Subcutaneous abdominal adipose tissue (tissue), 5 donors: ENCODE data around the gene MGAT5.

Experiments
- H3K27ac ChIP-seq: one replicate; pipeline ENCODE4 v1.7.0; 2013; ENCODE audit warnings: low read depth, mild to moderate bottlenecking, inconsistent platforms, low read length, moderate library complexity
- H3K27me3 ChIP-seq, 5 donors: one replicate each; pipeline ENCODE4 v1.7.0; 2013; ENCODE audit warnings: low read length in 5 of 5, inconsistent platforms in 1 of 5; ENCODE audit not compliant: control insufficient read depth in 5 of 5, insufficient read depth in 4 of 5
- H3K36me3 ChIP-seq, 5 donors: one replicate each; pipeline ENCODE4 v1.7.0; 2013; ENCODE audit warnings: low read length in 5 of 5; ENCODE audit not compliant: control insufficient read depth in 5 of 5, insufficient read depth in 5 of 5
- H3K4me1 ChIP-seq, 5 donors: one replicate each; pipeline ENCODE4 v1.7.0; 2013; ENCODE audit warnings: low read length in 5 of 5, mild to moderate bottlenecking in 3 of 5, moderate library complexity in 1 of 5; ENCODE audit not compliant: control insufficient read depth in 5 of 5, insufficient read depth in 5 of 5
- H3K4me3 ChIP-seq, 5 donors: one replicate each; pipeline ENCODE4 v1.7.0; 2013; ENCODE audit warnings: low read length in 5 of 5, low read depth in 1 of 5
- H3K9ac ChIP-seq, 5 donors: one replicate each; pipeline ENCODE4 v1.7.0; 2013; ENCODE audit warnings: low read length in 5 of 5, mild to moderate bottlenecking in 4 of 5, moderate library complexity in 3 of 5
- H3K9me3 ChIP-seq, 5 donors: one replicate each; pipeline ENCODE4 v1.7.0; 2013; ENCODE audit warnings: low read length in 5 of 5; ENCODE audit not compliant: control insufficient read depth in 5 of 5
- donor health status: healthy.
- donor health status: healthy.
- donor health status: healthy.
- donor health status: healthy.
- donor health status: healthy.

MGAT5 gene

GRCh38 chr2:134452042-134452733, 198.3 kb downstream of the MGAT5 start:
- H3K4me3 ChIP-seq, result no peak overlapping the region
- no peaks in the 10 kb centered on the region for H3K9me3 ChIP-seq
- H3K36me3 ChIP-seq, result peaks cover 0 to 46% (median 24%) of the 10 kb centered on the region in 5 donors
- no peak overlapping the region for H3K27ac ChIP-seq
- H3K27me3 ChIP-seq, result no peaks in the 10 kb centered on the region
- H3K4me1 ChIP-seq, result peaks cover 0 to 4% (median 0%) of the 10 kb centered on the region in 5 donors
- H3K9ac ChIP-seq, result no peak overlapping the region

- no peaks in the 10 kb centered on the region for H3K9me3 ChIP-seq
- H3K4me1 ChIP-seq, result peaks cover 0 to 7% (median 0%) of the 10 kb centered on the region in 5 donors
- no peak overlapping the region for H3K9ac ChIP-seq
- H3K27me3 ChIP-seq, result no peaks in the 10 kb centered on the region
- H3K4me3 ChIP-seq, result no peak overlapping the region
- H3K36me3 ChIP-seq, result peaks cover 0 to 37% (median 19%) of the 10 kb centered on the region in 5 donors
- H3K27ac ChIP-seq, result no peak overlapping the region
Measured at GRCh38 chr2:134453476-134453875, 199.6 kb downstream of the MGAT5 start.

GRCh38 chr2:134453973-134454372, 200.1 kb downstream of the MGAT5 start:
- H3K9me3 ChIP-seq, result no peaks in the 10 kb centered on the region
- no peak overlapping the region for H3K27ac ChIP-seq
- H3K4me3 ChIP-seq, result no peak overlapping the region
- peaks cover 0 to 32% (median 14%) of the 10 kb centered on the region in 5 donors for H3K36me3 ChIP-seq
- no peaks in the 10 kb centered on the region for H3K27me3 ChIP-seq
- peaks cover 0 to 7% (median 0%) of the 10 kb centered on the region in 5 donors for H3K4me1 ChIP-seq
- H3K9ac ChIP-seq, result no peak overlapping the region

DNA sequence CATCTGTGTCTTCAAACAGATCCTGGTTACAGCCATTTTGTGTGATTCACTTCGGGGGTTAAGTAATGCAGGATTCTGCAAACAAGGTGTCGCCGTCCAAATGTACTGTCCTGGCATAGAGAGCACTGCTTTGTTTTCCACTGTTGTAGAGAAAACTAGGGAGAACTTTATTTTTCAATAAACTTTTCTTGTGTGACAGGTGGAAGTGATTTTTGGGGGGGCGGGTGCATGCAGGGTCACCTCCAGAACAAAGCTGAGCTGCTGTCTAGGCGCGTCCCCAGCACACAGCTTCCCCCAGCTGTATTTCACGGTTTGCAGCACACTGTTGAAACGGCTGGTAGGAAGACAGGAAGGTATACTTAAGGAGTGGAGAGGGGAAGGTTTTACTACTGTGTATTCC, 200.6 kb downstream of the MGAT5 start:
- no peaks in the 10 kb centered on the region for H3K9me3 ChIP-seq
- no peak overlapping the region for H3K4me3 ChIP-seq
- no peak overlapping the region for H3K27ac ChIP-seq
- H3K27me3 ChIP-seq, result no peaks in the 10 kb centered on the region
- no peak overlapping the region for H3K9ac ChIP-seq
- peaks cover 0 to 29% (median 12%) of the 10 kb centered on the region in 5 donors for H3K36me3 ChIP-seq
- peaks cover 0 to 7% (median 0%) of the 10 kb centered on the region in 5 donors for H3K4me1 ChIP-seq

DNA sequence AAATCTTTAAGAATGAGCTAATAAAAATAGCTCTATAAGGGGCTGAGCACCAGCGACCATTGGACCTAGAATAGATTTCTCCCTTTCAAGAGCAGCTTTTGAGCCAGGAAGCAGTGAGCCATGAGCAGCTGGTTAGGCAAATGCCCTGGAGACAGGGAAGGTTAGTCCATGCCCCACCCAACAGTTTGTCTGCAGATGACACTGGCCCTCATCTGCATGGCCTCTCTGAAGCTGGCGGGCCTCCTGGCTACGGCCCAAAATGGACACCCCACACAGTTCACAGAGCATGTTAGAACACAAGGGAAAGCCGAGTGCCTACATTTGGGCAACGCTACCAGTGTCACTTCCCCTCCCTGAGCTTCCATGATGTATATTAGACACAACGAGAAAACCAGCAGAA, 201.1 kb downstream of the MGAT5 start:
- peaks cover 0 to 7% (median 0%) of the 10 kb centered on the region in 5 donors for H3K4me1 ChIP-seq
- H3K9me3 ChIP-seq, result no peaks in the 10 kb centered on the region
- H3K36me3 ChIP-seq, result peaks cover 0 to 24% (median 9%) of the 10 kb centered on the region in 5 donors
- no peak overlapping the region for H3K9ac ChIP-seq
- no peak overlapping the region for H3K27ac ChIP-seq
- H3K27me3 ChIP-seq, result no peaks in the 10 kb centered on the region
- no peak overlapping the region for H3K4me3 ChIP-seq

DNA sequence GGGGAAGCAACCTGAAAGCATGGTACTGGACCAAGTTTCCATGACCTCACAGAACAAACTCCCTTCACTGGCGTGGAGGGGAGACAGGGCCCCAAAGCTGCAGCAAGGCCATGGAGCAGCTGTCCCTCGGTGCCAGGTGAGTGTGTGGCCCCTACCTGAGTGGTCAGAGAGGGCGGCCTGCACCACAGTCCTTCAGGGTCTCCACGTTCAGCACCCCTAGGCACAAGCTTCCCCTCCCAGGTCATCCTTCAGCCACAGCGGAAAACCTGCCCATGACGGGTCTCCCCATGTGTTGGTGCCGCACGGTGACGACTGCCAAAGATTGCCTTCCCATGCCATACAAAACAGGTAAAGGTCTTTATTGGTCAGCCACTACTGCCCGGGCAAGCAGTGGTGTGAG, 201.6 kb downstream of the MGAT5 start:
- H3K27me3 ChIP-seq, result no peaks in the 10 kb centered on the region
- peaks cover 0 to 21% (median 7%) of the 10 kb centered on the region in 5 donors for H3K36me3 ChIP-seq
- no peaks in the 10 kb centered on the region for H3K9me3 ChIP-seq
- no peak overlapping the region for H3K9ac ChIP-seq
- peaks cover 0 to 7% (median 0%) of the 10 kb centered on the region in 5 donors for H3K4me1 ChIP-seq
- H3K27ac ChIP-seq, result no peak overlapping the region
- H3K4me3 ChIP-seq, result no peak overlapping the region

GRCh38 chr2:134457353-134457752, 203.5 kb downstream of the MGAT5 start:
- Histone ChIP-seq H3K36me3 (peaks cover 0 to 21% (median 7%) of the 10 kb centered on the region in 5 donors), H3K9me3 (no peaks in the 10 kb centered on the region), H3K4me1 (peaks cover 0 to 7% (median 0%) of the 10 kb centered on the region in 5 donors), H3K9ac (no peak overlapping the region), H3K27ac (no peak overlapping the region), H3K27me3 (peaks cover 0 to 3% (median 0%) of the 10 kb centered on the region in 5 donors), H3K4me3 (no peak overlapping the region)

GRCh38 chr2:134457765-134458472, 204.0 kb downstream of the MGAT5 start:
- Histone ChIP-seq H3K27me3 (peaks cover 0 to 3% (median 0%) of the 10 kb centered on the region in 5 donors), H3K9me3 (no peaks in the 10 kb centered on the region), H3K4me1 (peaks cover 0 to 4% (median 0%) of the 10 kb centered on the region in 5 donors), H3K27ac (no peak overlapping the region), H3K4me3 (no peak overlapping the region), H3K36me3 (peaks cover 0 to 21% (median 7%) of the 10 kb centered on the region in 5 donors), H3K9ac (no peak overlapping the region)

DNA sequence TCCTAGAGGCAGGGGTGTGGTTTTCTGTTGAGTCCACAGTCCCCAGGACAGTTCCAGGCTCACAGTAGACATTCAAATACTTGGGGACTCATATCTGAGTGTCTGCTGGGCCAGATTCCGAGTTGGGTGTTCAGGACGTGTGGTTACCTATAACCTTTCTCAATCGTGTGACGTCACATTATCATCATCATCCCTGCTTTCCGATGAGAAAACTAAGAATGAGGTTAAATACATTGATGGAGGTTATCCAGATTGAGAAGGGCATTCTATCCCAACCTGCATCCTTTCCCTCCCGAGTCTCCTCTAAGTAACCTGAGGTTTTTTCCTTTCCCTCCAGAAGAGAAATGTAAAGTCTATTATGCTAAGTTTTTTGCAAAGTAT, 204.6 kb downstream of the MGAT5 start:
- Histone ChIP-seq H3K27me3 (peaks cover 0 to 3% (median 0%) of the 10 kb centered on the region in 5 donors), H3K9me3 (no peaks in the 10 kb centered on the region), H3K9ac (no peak overlapping the region), H3K4me3 (no peak overlapping the region), H3K36me3 (peaks cover 0 to 22% (median 7%) of the 10 kb centered on the region in 5 donors), H3K4me1 (peaks cover 0 to 4% (median 0%) of the 10 kb centered on the region in 5 donors), H3K27ac (no peak overlapping the region)

DNA sequence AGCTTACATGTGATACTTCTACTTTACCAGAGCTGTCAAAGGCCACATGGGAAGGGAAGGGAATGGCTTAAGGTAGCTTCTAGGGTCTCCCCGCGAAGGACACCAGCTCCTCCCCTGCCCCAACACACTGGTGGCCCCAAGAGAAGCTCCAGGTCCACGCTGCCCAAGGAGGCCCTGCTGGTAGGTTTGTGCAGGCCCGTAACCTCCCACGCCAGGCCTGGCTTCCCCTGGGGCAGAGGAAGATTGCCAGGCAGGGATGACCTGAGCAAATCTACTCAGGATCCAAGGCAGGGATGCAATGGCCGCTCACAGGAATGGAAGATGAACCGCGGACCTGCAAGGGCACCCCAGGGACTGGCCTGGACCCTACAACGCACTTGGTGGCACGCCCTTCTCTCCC, 205.1 kb downstream of the MGAT5 start:
- H3K27me3 ChIP-seq, result peaks cover 0 to 3% (median 2%) of the 10 kb centered on the region in 5 donors
- H3K4me3 ChIP-seq, result no peak overlapping the region
- H3K9ac ChIP-seq, result no peak overlapping the region
- H3K9me3 ChIP-seq, result no peaks in the 10 kb centered on the region
- peaks cover 0 to 4% (median 0%) of the 10 kb centered on the region in 5 donors for H3K4me1 ChIP-seq
- H3K36me3 ChIP-seq, result peaks cover 0 to 25% (median 7%) of the 10 kb centered on the region in 5 donors
- no peak overlapping the region for H3K27ac ChIP-seq
